Measurements from ENCODE around the gene RAB21. TPM values are rescaled to one million over a fixed set of nuclear protein-coding genes. Genes with fewer than 3 reads are reported as not detected.
"Not testable (repeated sequence)": the region's sequence is repeated elsewhere in the genome, so short reads cannot be mapped to it uniquely, and the experiment has no call there.

RAB21 gene
- polyA plus RNA-seq, 2 donors, result 11.1 to 24.7 TPM

DNA sequence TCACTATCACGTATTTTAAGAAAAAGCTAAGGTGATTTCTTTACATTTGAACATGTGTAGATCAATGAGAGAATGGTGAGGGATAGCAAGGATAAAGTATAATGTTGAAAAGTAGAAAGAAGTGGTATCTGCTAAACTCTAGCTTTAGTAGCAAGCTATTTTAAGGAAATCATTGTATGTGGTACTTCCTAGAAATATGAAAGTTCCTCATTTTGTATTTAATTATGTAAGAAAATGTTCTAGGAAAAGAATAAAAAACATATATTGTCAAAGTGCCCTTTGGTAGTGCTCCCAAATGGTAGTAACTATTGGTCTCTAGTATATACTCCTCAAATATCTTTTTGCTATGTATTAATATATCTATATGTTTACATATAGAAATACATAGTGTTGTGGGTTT, 35.7 kb downstream of the RAB21 start:
- H3K36me3 ChIP-seq (ENCODE audit: control insufficient read depth in 2 of 2, insufficient read depth in 2 of 2, low read length in 1 of 2), result no peaks in the 10 kb centered on the region
- H3K27ac ChIP-seq (ENCODE audit: low read depth in 2 of 2, low read length in 1 of 2), result no peak overlapping the region
- WGBS, 2 donors, result 72 to 87% methylated on average over 1 of the region's 1 CpG
- no peaks in the 10 kb centered on the region for H3K4me1 ChIP-seq (ENCODE audit: control insufficient read depth in 2 of 2, insufficient read depth in 2 of 2, low read length in 1 of 2)
- H3K4me3 ChIP-seq (ENCODE audit: low read depth in 1 of 2, low read length in 2 of 2), result no peak overlapping the region
- H3K9me3 ChIP-seq (ENCODE audit: control insufficient read depth in 2 of 2, insufficient read depth in 1 of 2, low read depth in 1 of 2, low read length in 1 of 2), result no peaks in the 10 kb centered on the region
- H3K27me3 ChIP-seq (ENCODE audit: control insufficient read depth in 1 of 2, insufficient read depth in 2 of 2, low read length in 2 of 2), result no peaks in the 10 kb centered on the region

DNA sequence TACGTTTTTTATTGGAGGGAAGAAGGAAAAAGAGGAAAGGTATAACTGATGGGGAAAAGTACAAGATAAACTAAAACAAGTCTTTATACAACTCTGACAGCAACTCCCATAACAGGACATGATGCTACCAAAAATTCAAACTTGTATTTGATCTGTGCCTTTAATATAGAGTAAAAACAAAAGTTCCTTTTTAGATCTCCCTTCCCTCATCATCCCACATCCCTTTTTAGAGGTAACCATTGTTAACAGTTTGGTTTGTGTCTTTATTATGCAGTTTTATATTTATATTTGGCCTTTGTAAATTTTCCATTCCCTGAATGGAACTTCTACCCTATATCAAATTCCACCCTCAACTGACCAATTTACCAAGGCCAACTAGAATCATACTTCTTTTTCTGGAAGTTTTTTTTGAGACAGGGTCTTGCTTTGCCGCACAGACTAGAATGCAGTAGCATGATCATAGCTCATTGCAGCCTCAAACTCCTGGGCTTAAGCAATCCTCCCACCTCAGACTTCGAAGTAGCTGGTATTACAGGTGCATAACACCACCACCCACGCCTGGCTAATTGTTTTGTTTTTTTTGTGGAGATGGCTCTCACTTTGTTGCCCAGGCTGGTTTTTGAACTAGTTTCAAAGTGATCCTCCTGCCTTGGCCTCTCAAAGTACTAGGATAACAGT, 36.9 kb downstream of the RAB21 start:
- Histone ChIP-seq H3K4me1 (ENCODE audit: control insufficient read depth in 2 of 2, insufficient read depth in 2 of 2, low read length in 1 of 2) (no peaks in the 10 kb centered on the region), H3K9me3 (ENCODE audit: control insufficient read depth in 2 of 2, insufficient read depth in 1 of 2, low read depth in 1 of 2, low read length in 1 of 2) (no peaks in the 10 kb centered on the region), H3K4me3 (ENCODE audit: low read depth in 1 of 2, low read length in 2 of 2) (no peak overlapping the region), H3K27me3 (ENCODE audit: control insufficient read depth in 1 of 2, insufficient read depth in 2 of 2, low read length in 2 of 2) (no peaks in the 10 kb centered on the region), H3K27ac (ENCODE audit: low read depth in 2 of 2, low read length in 1 of 2) (no peak overlapping the region), H3K36me3 (ENCODE audit: control insufficient read depth in 2 of 2, insufficient read depth in 2 of 2, low read length in 1 of 2) (no peaks in the 10 kb centered on the region)
- WGBS, 2 donors, result 78 to 87% methylated on average over 4 of the region's 4 CpGs

DNA sequence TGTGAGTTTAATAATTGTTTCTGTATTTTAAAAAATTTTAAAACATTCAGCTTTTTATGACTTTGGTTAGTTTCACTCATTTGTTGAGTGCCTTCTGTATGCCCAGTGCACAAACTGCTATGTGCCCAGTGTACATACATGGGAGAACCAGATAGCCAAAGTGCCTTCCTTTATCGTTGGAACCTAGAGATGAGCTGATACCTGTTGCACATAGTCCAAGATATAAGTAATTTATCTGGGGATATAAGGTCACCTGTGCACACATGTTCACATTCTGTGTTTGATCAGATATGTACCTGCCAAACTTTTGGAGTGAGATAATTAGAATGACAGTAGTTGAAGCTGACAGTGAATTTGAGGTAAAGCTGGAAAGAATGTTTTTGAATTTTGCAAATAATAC, 37.9 kb downstream of the RAB21 start:
- H3K36me3 ChIP-seq (ENCODE audit: control insufficient read depth in 2 of 2, insufficient read depth in 2 of 2, low read length in 1 of 2), result no peaks in the 10 kb centered on the region
- H3K27ac ChIP-seq (ENCODE audit: low read depth in 2 of 2, low read length in 1 of 2), result no peak overlapping the region
- H3K27me3 ChIP-seq (ENCODE audit: control insufficient read depth in 1 of 2, insufficient read depth in 2 of 2, low read length in 2 of 2), result no peaks in the 10 kb centered on the region
- no peaks in the 10 kb centered on the region for H3K9me3 ChIP-seq (ENCODE audit: control insufficient read depth in 2 of 2, insufficient read depth in 1 of 2, low read depth in 1 of 2, low read length in 1 of 2)
- no peaks in the 10 kb centered on the region for H3K4me1 ChIP-seq (ENCODE audit: control insufficient read depth in 2 of 2, insufficient read depth in 2 of 2, low read length in 1 of 2)
- no peak overlapping the region for H3K4me3 ChIP-seq (ENCODE audit: low read depth in 1 of 2, low read length in 2 of 2)
- WGBS, 2 donors, result 83 to 92% methylated on average over 1 of the region's 1 CpG

DNA sequence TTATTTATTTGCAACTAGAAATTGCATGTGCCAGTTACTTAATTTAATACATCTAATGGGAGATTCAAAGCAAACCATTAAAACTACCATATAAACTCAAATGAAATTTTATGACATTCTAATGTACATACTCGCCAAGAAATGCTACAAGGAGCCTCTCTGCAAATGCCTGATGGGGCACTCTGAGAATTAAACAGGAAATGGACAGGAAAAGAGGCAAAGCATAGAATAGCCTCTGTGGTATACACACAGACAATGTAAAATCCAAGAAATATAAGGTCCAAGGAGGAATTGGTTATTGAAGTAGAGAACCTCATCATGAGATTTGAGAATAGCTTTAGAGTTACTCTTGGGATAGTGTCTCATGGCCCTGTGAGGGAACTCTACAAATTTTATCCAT, 41.2 kb downstream of the RAB21 start:
- Histone ChIP-seq H3K27ac (ENCODE audit: low read depth in 2 of 2, low read length in 1 of 2) (no peak overlapping the region), H3K36me3 (ENCODE audit: control insufficient read depth in 2 of 2, insufficient read depth in 2 of 2, low read length in 1 of 2) (no peaks in the 10 kb centered on the region), H3K4me1 (ENCODE audit: control insufficient read depth in 2 of 2, insufficient read depth in 2 of 2, low read length in 1 of 2) (no peaks in the 10 kb centered on the region), H3K27me3 (ENCODE audit: control insufficient read depth in 1 of 2, insufficient read depth in 2 of 2, low read length in 2 of 2) (no peaks in the 10 kb centered on the region), H3K9me3 (ENCODE audit: control insufficient read depth in 2 of 2, insufficient read depth in 1 of 2, low read depth in 1 of 2, low read length in 1 of 2) (no peaks in the 10 kb centered on the region), H3K4me3 (ENCODE audit: low read depth in 1 of 2, low read length in 2 of 2) (no peak overlapping the region)
- WGBS, 2 donors, result 58 to 63% methylated on average over 1 of the region's 1 CpG

DNA sequence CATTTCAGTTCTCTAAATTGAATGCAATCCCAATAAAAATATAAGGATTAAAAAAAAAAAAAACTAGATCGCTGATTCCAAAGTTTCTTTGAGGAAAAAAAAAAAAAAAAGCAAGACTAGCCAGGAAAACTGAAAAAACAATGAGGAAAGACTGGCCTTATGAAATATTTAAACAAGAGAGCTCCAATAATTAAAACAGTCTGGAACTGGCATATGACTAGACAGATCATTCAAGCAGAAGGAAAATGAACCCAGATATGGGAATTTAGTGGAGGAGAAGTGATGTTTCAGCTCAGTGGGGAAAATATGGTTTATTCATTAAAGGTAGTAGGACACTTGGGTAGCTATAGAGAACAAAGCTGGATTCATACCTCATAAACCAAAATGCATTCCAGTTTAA, 42.9 kb downstream of the RAB21 start:
- Histone ChIP-seq H3K27me3 (ENCODE audit: control insufficient read depth in 1 of 2, insufficient read depth in 2 of 2, low read length in 2 of 2) (no peaks in the 10 kb centered on the region), H3K4me3 (ENCODE audit: low read depth in 1 of 2, low read length in 2 of 2) (no peak overlapping the region), H3K4me1 (ENCODE audit: control insufficient read depth in 2 of 2, insufficient read depth in 2 of 2, low read length in 1 of 2) (no peaks in the 10 kb centered on the region), H3K27ac (ENCODE audit: low read depth in 2 of 2, low read length in 1 of 2) (no peak overlapping the region), H3K9me3 (ENCODE audit: control insufficient read depth in 2 of 2, insufficient read depth in 1 of 2, low read depth in 1 of 2, low read length in 1 of 2) (no peaks in the 10 kb centered on the region), H3K36me3 (ENCODE audit: control insufficient read depth in 2 of 2, insufficient read depth in 2 of 2, low read length in 1 of 2) (no peaks in the 10 kb centered on the region)
- 62 to 85% methylated on average over 1 of the region's 1 CpG for WGBS, 2 donors

DNA sequence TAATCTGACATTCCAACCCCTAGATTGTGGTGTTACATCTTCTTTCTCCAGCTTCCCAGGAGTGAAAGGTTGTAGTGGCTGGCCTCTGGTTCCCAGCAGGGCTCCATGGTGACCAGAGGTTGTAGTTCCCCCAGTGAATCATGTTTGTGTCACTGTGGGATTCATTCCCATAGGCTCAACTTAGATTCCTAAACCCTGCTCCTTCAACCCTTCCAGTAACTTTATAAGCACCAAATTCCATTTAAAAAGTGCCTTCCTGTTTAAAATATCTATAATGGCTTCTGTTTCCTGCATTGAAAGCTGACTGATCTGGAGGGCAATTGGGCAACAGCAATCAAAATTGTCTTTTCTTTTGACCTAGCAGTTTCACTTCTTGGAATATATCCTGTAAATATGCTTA, 44.4 kb downstream of the RAB21 start:
- Histone ChIP-seq H3K36me3 (ENCODE audit: control insufficient read depth in 2 of 2, insufficient read depth in 2 of 2, low read length in 1 of 2) (no peaks in the 10 kb centered on the region), H3K4me1 (ENCODE audit: control insufficient read depth in 2 of 2, insufficient read depth in 2 of 2, low read length in 1 of 2) (no peaks in the 10 kb centered on the region), H3K27me3 (ENCODE audit: control insufficient read depth in 1 of 2, insufficient read depth in 2 of 2, low read length in 2 of 2) (no peaks in the 10 kb centered on the region), H3K4me3 (ENCODE audit: low read depth in 1 of 2, low read length in 2 of 2) (no peak overlapping the region), H3K9me3 (ENCODE audit: control insufficient read depth in 2 of 2, insufficient read depth in 1 of 2, low read depth in 1 of 2, low read length in 1 of 2) (no peaks in the 10 kb centered on the region), H3K27ac (ENCODE audit: low read depth in 2 of 2, low read length in 1 of 2) (no peak overlapping the region)

DNA sequence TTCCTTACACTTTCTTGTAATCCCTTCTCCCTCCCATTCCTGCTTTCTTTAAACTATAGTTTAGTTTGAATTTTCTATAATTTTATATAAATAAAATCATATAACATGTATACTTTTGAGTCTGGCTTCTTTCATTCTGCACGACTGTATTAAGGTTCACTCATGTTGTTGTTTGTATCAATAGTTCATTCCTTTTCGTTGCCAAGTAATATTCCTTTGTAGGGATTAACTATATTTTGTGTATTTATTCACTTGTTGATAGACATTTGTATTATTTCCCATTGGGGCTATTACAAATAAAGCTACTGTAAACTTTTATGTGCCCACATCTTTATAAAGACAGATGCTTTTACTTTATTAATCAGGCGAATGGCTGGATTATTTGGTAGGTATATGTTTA, 45.5 kb downstream of the RAB21 start:
- Histone ChIP-seq H3K4me3 (ENCODE audit: low read depth in 1 of 2, low read length in 2 of 2) (no peak overlapping the region), H3K36me3 (ENCODE audit: control insufficient read depth in 2 of 2, insufficient read depth in 2 of 2, low read length in 1 of 2) (no peaks in the 10 kb centered on the region), H3K27ac (ENCODE audit: low read depth in 2 of 2, low read length in 1 of 2) (no peak overlapping the region), H3K9me3 (ENCODE audit: control insufficient read depth in 2 of 2, insufficient read depth in 1 of 2, low read depth in 1 of 2, low read length in 1 of 2) (no peaks in the 10 kb centered on the region), H3K4me1 (ENCODE audit: control insufficient read depth in 2 of 2, insufficient read depth in 2 of 2, low read length in 1 of 2) (no peaks in the 10 kb centered on the region), H3K27me3 (ENCODE audit: control insufficient read depth in 1 of 2, insufficient read depth in 2 of 2, low read length in 2 of 2) (no peaks in the 10 kb centered on the region)
- WGBS, 2 donors, result 90 to 93% methylated on average over 3 of the region's 3 CpGs

DNA sequence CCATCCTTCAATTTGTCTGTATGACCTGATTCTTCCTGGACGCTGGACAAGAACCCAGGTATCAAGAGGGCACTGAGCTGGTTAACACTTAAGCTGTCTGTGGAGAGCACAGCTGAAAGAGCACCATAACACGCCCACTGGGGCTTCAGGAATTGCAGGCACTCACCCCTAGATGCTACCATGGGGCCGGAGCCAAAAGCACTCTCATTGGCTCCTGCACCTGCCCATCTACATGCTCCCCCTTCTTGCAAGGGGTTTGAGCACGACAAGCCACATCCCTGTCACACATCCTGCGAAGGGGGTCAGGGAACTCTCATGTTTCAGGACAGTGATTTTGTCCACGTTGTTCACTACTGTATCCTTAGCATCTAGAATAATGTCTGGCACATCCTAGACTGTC, 49.8 kb downstream of the RAB21 start:
- H3K36me3 ChIP-seq (ENCODE audit: control insufficient read depth in 2 of 2, insufficient read depth in 2 of 2, low read length in 1 of 2), result no peaks in the 10 kb centered on the region
- no peaks in the 10 kb centered on the region for H3K27me3 ChIP-seq (ENCODE audit: control insufficient read depth in 1 of 2, insufficient read depth in 2 of 2, low read length in 2 of 2)
- H3K27ac ChIP-seq (ENCODE audit: low read depth in 2 of 2, low read length in 1 of 2), result no peak overlapping the region
- WGBS, 2 donors, result 58 to 63% methylated on average over 6 of the region's 6 CpGs
- no peak overlapping the region for H3K4me3 ChIP-seq (ENCODE audit: low read depth in 1 of 2, low read length in 2 of 2)
- H3K9me3 ChIP-seq (ENCODE audit: control insufficient read depth in 2 of 2, insufficient read depth in 1 of 2, low read depth in 1 of 2, low read length in 1 of 2), result no peaks in the 10 kb centered on the region
- no peaks in the 10 kb centered on the region for H3K4me1 ChIP-seq (ENCODE audit: control insufficient read depth in 2 of 2, insufficient read depth in 2 of 2, low read length in 1 of 2)

DNA sequence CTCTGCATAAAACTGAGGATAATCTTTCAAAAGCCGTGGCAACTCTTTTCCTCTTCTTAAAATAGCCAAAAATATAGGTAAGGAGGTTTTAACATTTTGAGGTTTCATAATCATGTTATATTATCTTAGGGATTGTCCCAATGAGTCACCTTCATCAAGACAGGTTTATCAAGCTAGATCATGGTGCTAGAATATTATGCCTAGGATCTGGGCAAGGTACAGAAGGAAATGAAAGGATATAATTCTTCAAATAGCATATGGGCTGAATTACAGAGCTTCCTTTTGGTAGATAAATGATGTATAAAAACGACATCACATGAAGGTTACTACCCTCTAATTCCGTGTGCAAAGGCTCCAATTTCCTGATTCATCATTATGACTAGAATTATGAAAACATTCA, 56.3 kb downstream of the RAB21 start:
- Histone ChIP-seq H3K4me1 (ENCODE audit: control insufficient read depth in 2 of 2, insufficient read depth in 2 of 2, low read length in 1 of 2) (no peaks in the 10 kb centered on the region), H3K27me3 (ENCODE audit: control insufficient read depth in 1 of 2, insufficient read depth in 2 of 2, low read length in 2 of 2) (no peaks in the 10 kb centered on the region), H3K36me3 (ENCODE audit: control insufficient read depth in 2 of 2, insufficient read depth in 2 of 2, low read length in 1 of 2) (no peaks in the 10 kb centered on the region), H3K27ac (ENCODE audit: low read depth in 2 of 2, low read length in 1 of 2) (no peak overlapping the region), H3K4me3 (ENCODE audit: low read depth in 1 of 2, low read length in 2 of 2) (no peak overlapping the region), H3K9me3 (ENCODE audit: control insufficient read depth in 2 of 2, insufficient read depth in 1 of 2, low read depth in 1 of 2, low read length in 1 of 2) (no peaks in the 10 kb centered on the region)
- 28% methylated on average over 3 of the region's 3 CpGs for whole genome bisulfite sequencing, 2 donors

DNA sequence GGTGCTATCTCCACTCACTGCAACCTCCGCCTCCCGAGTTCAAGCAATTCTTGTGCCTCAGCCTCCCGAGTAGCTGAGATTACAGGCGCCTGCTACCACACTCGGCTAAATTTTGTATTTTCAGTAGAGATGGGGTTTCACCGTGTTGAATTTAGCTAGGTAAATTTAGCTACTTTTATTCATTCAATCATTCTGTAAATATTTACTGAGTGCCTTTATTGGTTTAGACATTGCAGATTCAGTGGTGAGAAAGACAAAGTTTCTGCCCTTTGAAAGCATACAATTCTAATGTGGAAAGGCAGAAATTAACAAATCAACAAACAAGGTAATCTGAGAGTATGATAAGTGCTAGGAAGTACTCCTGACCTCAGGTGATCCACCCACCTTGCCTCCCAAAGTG, 60.6 kb downstream of the RAB21 start:
- WGBS, 2 donors, result 63 to 71% methylated on average over 6 of the region's 6 CpGs
- not testable (repeated sequence) for H3K4me3 ChIP-seq (ENCODE audit: low read depth in 1 of 2, low read length in 2 of 2); H3K27me3 ChIP-seq (ENCODE audit: control insufficient read depth in 1 of 2, insufficient read depth in 2 of 2, low read length in 2 of 2); H3K4me1 ChIP-seq (ENCODE audit: control insufficient read depth in 2 of 2, insufficient read depth in 2 of 2, low read length in 1 of 2); H3K27ac ChIP-seq (ENCODE audit: low read depth in 2 of 2, low read length in 1 of 2); H3K36me3 ChIP-seq (ENCODE audit: control insufficient read depth in 2 of 2, insufficient read depth in 2 of 2, low read length in 1 of 2); H3K9me3 ChIP-seq (ENCODE audit: control insufficient read depth in 2 of 2, insufficient read depth in 1 of 2, low read depth in 1 of 2, low read length in 1 of 2)
